CD4-positive, alpha-beta T cell (primary cell): ENCODE results near the gene SPRR1A. TPM values are rescaled to one million over a fixed set of nuclear protein-coding genes. Genes with fewer than 3 reads are reported as not detected.
"Not testable (repeated sequence)": the region's sequence is repeated elsewhere in the genome, so short reads cannot be mapped to it uniquely, and the experiment has no call there.

Experiments used
- ATAC-seq: fragments of 200-7000 bp; cut with Tn5 transposase; one replicate; pipeline ENCODE4 v1.10.0; 2022; ENCODE audit warnings: mild to moderate bottlenecking; ENCODE audit not compliant: poor library complexity
- CTCF ChIA-PET: fragments of 350-600 bp; sonication (Branson Sonifier 250); formaldehyde crosslinking; loops from one replicate; lab custom pipeline; 2021; ENCODE audit warnings: antibody characterized with exemption, inconsistent platforms; lab: Charles Lee
- POLR2A ChIA-PET: fragments of 350-600 bp; sonication (Branson Sonifier 250); formaldehyde crosslinking; loops from one replicate; lab custom pipeline; 2021; ENCODE audit warnings: antibody characterized with exemption, inconsistent platforms; lab: Charles Lee
- DNase-seq, 14 experiments: peaks; one replicate each; pipeline ENCODE4 v3.0.0-alpha.2; 2013 to 2020; ENCODE audit warnings: mixed read lengths in 2 of 14
- H3K27ac ChIP-seq, 2 donors: one replicate each; pipeline versions ENCODE4 v1.5.1 to v1.7.0; 2013; ENCODE audit warnings: low read length in 2 of 2, low read depth in 1 of 2, mild to moderate bottlenecking in 1 of 2
- H3K27me3 ChIP-seq, 2 experiments: 1 replicate in 1 of 2; 2 replicates in 1 of 2; pipeline versions ENCODE4 v1.6.1 to v1.7.0; 2013; ENCODE audit warnings: low read length in 2 of 2, control low read depth in 1 of 2, mild to moderate bottlenecking in 1 of 2, moderate library complexity in 1 of 2; ENCODE audit not compliant: insufficient read depth in 2 of 2, control insufficient read depth in 1 of 2
- H3K36me3 ChIP-seq: one replicate; pipeline ENCODE4 v1.6.1; 2013; ENCODE audit warnings: low read length, control low read depth; ENCODE audit not compliant: insufficient read depth
- H3K4me1 ChIP-seq: one replicate; pipeline ENCODE4 v1.6.1; 2013; ENCODE audit warnings: low read length, control low read depth; ENCODE audit not compliant: insufficient read depth
- H3K4me3 ChIP-seq: one replicate; pipeline ENCODE4 v1.5.1; 2013; ENCODE audit warnings: mild to moderate bottlenecking, low read length, moderate library complexity
- H3K9me3 ChIP-seq, 2 experiments: 1 replicate in 1 of 2; 2 replicates in 1 of 2; pipeline versions ENCODE4 v1.6.1 to v1.7.0; 2013; ENCODE audit warnings: low read length in 2 of 2, mild to moderate bottlenecking in 2 of 2, control low read depth in 1 of 2, moderate library complexity in 1 of 2; ENCODE audit not compliant: control insufficient read depth in 1 of 2, insufficient read depth in 1 of 2
- H3K27ac Mint-ChIP-seq: one replicate; pipeline ENCODE4 v1.8.0; 2020; ENCODE audit warnings: mixed read lengths
- H3K27me3 Mint-ChIP-seq: one replicate; pipeline ENCODE4 v1.8.0; 2021; ENCODE audit warnings: mixed read lengths
- H3K36me3 Mint-ChIP-seq: one replicate; pipeline ENCODE4 v1.8.0; 2021; ENCODE audit warnings: low read depth, mixed read lengths
- H3K4me1 Mint-ChIP-seq: one replicate; pipeline ENCODE4 v1.8.0; 2021; ENCODE audit warnings: low read depth, mixed read lengths
- H3K4me3 Mint-ChIP-seq: one replicate; pipeline ENCODE4 v1.8.0; 2020; ENCODE audit warnings: mild to moderate bottlenecking, mixed read lengths
- H3K9me3 Mint-ChIP-seq: one replicate; pipeline ENCODE4 v1.8.0; 2020; ENCODE audit warnings: mixed read lengths
- CTCF ChIP-seq: fragments of 200-600 bp; IDR thresholded peaks from one replicate; pipeline ENCODE4 v1.8.0; 2022; ENCODE audit warnings: antibody characterized with exemption, mild to moderate bottlenecking
- intact Hi-C, 2 experiments: fragments of 100-400 bp; cut with DNase I in 1 of 2; cut with micrococcal nuclease in 1 of 2; formaldehyde crosslinking; loops; one replicate each; pipeline versions ENCODE4 v1.15.1 to v1.9.0; 2023 to 2025; cut with DNase I, micrococcal nuclease
- total RNA-seq, 174 experiments: library from RNA in 2 of 174; stranded (reverse) in 2 of 174; gene quantifications; one replicate each; pipeline ENCODE4 v1.2.3 and lab custom pipeline; 2021 to 2026

SPRR1A gene
- total RNA-seq, 2 experiments from 2014 or later: not detected

GRCh38 chr1:153001382-153001781, 17.5 kb downstream of the SPRR1A start, which contains the start of gene SPRR3:
Gene SPRR3, plus strand, starts transcription at chr1:153001749. Its CDS starts 1,272 bp downstream, at chr1:153003021.
- Histone ChIP-seq H3K4me3 (no peak within 1 kb of the TSS), H3K27ac (no peak within 1 kb of the TSS), H3K9me3 (no peaks in the 10 kb centered on the region), H3K4me1 (no peaks in the 10 kb centered on the region), H3K27me3 (peaks cover 0 to 2% of the 10 kb centered on the region in 2 experiments), H3K36me3 (no peaks in the 10 kb centered on the region)
- H3K9me3 Mint-ChIP-seq: no peaks in the 10 kb centered on the region
- DNase-seq (no peak), ATAC-seq (no peak)
- ChIA-PET CTCF (no interaction called here), POLR2A (no interaction called here)
- no peak within 1 kb of the TSS for H3K4me3 Mint-ChIP-seq
- no peak for TF ChIP-seq CTCF
- intact Hi-C loops: no loop called here
- H3K27ac Mint-ChIP-seq: no peak within 1 kb of the TSS
- H3K4me1 Mint-ChIP-seq: no peaks in the 10 kb centered on the region
- no peaks in the 10 kb centered on the region for H3K36me3 Mint-ChIP-seq
- H3K27me3 Mint-ChIP-seq: peaks cover 27% of the 10 kb centered on the region

- H3K36me3 ChIP-seq, H3K4me1 ChIP-seq, DNase-seq, H3K27me3 ChIP-seq, ATAC-seq, H3K4me3 ChIP-seq, H3K4me3 Mint-ChIP-seq, H3K27ac Mint-ChIP-seq, H3K36me3 Mint-ChIP-seq, H3K27ac ChIP-seq, H3K9me3 ChIP-seq, H3K4me1 Mint-ChIP-seq, intact Hi-C loops, POLR2A ChIA-PET, H3K9me3 Mint-ChIP-seq, CTCF ChIA-PET: not testable (repeated sequence)
- peaks cover 19% of the 10 kb centered on the region for H3K27me3 Mint-ChIP-seq
Observed at GRCh38 chr1:153011235-153011758, 27.4 kb downstream of the SPRR1A start.

GRCh38 chr1:153021829-153022228, 37.9 kb downstream of the SPRR1A start:
- peaks cover 0 to 11% of the 10 kb centered on the region in 2 experiments for H3K27me3 ChIP-seq
- H3K9me3 Mint-ChIP-seq, H3K36me3 ChIP-seq, H3K27ac Mint-ChIP-seq, H3K4me3 Mint-ChIP-seq, H3K9me3 ChIP-seq, DNase-seq, H3K4me3 ChIP-seq, intact Hi-C loops, H3K4me1 Mint-ChIP-seq, H3K36me3 Mint-ChIP-seq, H3K4me1 ChIP-seq, ATAC-seq, H3K27ac ChIP-seq, POLR2A ChIA-PET: not testable (repeated sequence)
- H3K27me3 Mint-ChIP-seq: peaks cover 69% of the 10 kb centered on the region
- CTCF ChIA-PET: interaction anchor here (0.8 kb wide), 1 partner anchor 13 kb away, joined by 3 read pairs; no protein-coding TSS in a partner anchor

GRCh38 chr1:153022340-153022739, 38.5 kb downstream of the SPRR1A start:
- CTCF ChIA-PET, H3K4me3 Mint-ChIP-seq, H3K36me3 Mint-ChIP-seq, H3K9me3 Mint-ChIP-seq, H3K9me3 ChIP-seq, DNase-seq, H3K4me3 ChIP-seq, H3K36me3 ChIP-seq, H3K4me1 Mint-ChIP-seq, ATAC-seq, intact Hi-C loops, H3K27ac ChIP-seq, H3K4me1 ChIP-seq, H3K27ac Mint-ChIP-seq, POLR2A ChIA-PET: not testable (repeated sequence)
- H3K27me3 Mint-ChIP-seq: peaks cover 66% of the 10 kb centered on the region
- peaks cover 0 to 11% of the 10 kb centered on the region in 2 experiments for H3K27me3 ChIP-seq
